Liver (tissue), 9 donors: Measurements from ENCODE around the gene KRT86. TPM values are rescaled to one million over a fixed set of nuclear protein-coding genes. Genes with fewer than 3 reads are reported as not detected.

Experiments used
- DNase-seq: peaks from one replicate; pipeline ENCODE4 v3.0.0-alpha.2; 2017; ENCODE audit warnings: low spot score
- H3K27ac ChIP-seq, 2 donors: one replicate each; pipeline ENCODE4 v1.7.0; 2013; ENCODE audit warnings: inconsistent platforms in 2 of 2, low read length in 2 of 2, control low read depth in 1 of 2, low read depth in 1 of 2, mild to moderate bottlenecking in 1 of 2
- H3K27me3 ChIP-seq, 4 donors: one replicate each; pipeline versions ENCODE4 v1.6.1 to v1.7.0; 2013; ENCODE audit warnings: low read length in 3 of 4, inconsistent platforms in 1 of 4, mild to moderate bottlenecking in 1 of 4, moderate library complexity in 1 of 4; ENCODE audit not compliant: control insufficient read depth in 4 of 4, insufficient read depth in 4 of 4
- H3K36me3 ChIP-seq, 4 donors: one replicate each; pipeline versions ENCODE4 v1.6.1 to v1.7.0; 2013; ENCODE audit warnings: low read length in 3 of 4, mild to moderate bottlenecking in 3 of 4, low read depth in 1 of 4, moderate library complexity in 1 of 4; ENCODE audit not compliant: control insufficient read depth in 4 of 4, insufficient read depth in 3 of 4
- H3K4me1 ChIP-seq, 4 donors: one replicate each; pipeline versions ENCODE4 v1.6.1 to v1.7.0; 2013; ENCODE audit warnings: low read length in 3 of 4, mild to moderate bottlenecking in 3 of 4, moderate library complexity in 1 of 4; ENCODE audit not compliant: control insufficient read depth in 4 of 4, insufficient read depth in 4 of 4
- H3K4me3 ChIP-seq, 3 donors: one replicate each; pipeline versions ENCODE4 v1.6.1 to v1.7.0; 2013; ENCODE audit warnings: low read length in 3 of 3, control low read depth in 1 of 3, low read depth in 1 of 3, mild to moderate bottlenecking in 1 of 3
- H3K9ac ChIP-seq, 2 donors: one replicate each; pipeline ENCODE4 v1.7.0; 2013; ENCODE audit warnings: low read length in 2 of 2, mild to moderate bottlenecking in 2 of 2, moderate library complexity in 2 of 2, control low read depth in 1 of 2, low read depth in 1 of 2
- H3K9me3 ChIP-seq, 4 donors: one replicate each; pipeline versions ENCODE4 v1.6.1 to v1.7.0; 2013; ENCODE audit warnings: low read length in 3 of 4; ENCODE audit not compliant: control insufficient read depth in 4 of 4
- EGR1 ChIP-seq, 2 donors: IDR thresholded peaks; 2 replicates each; pipeline ENCODE4 v1.6.1; 2016 to 2018; ENCODE audit warnings: antibody characterized with exemption in 2 of 2, low read depth in 2 of 2
- FOXA2 ChIP-seq: IDR thresholded peaks from 2 replicates; pipeline ENCODE4 v1.6.1; 2016; ENCODE audit warnings: antibody characterized with exemption
- GABPA ChIP-seq, 2 donors: IDR thresholded peaks in 1 of 2; conservative IDR thresholded peaks in 1 of 2; 2 replicates each; pipeline ENCODE4 v1.6.1; 2016; ENCODE audit warnings: antibody characterized with exemption in 2 of 2, mild to moderate bottlenecking in 1 of 2, moderate library complexity in 1 of 2
- HNF4A ChIP-seq, 2 donors: conservative IDR thresholded peaks; 2 replicates each; pipeline ENCODE4 v1.6.1; 2016; ENCODE audit warnings: antibody characterized with exemption in 2 of 2, mild to moderate bottlenecking in 2 of 2
- JUND ChIP-seq, 2 donors: IDR thresholded peaks; 2 replicates each; pipeline ENCODE4 v1.6.1; 2016; ENCODE audit warnings: antibody characterized with exemption in 2 of 2
- NR2F2 ChIP-seq: IDR thresholded peaks from 2 replicates; pipeline ENCODE4 v1.6.1; 2016; ENCODE audit warnings: antibody characterized with exemption
- RAD21 ChIP-seq, 2 donors: IDR thresholded peaks; 2 replicates each; pipeline ENCODE4 v1.6.1; 2016; ENCODE audit warnings: antibody characterized with exemption in 2 of 2, mild to moderate bottlenecking in 2 of 2
- SP1 ChIP-seq: IDR thresholded peaks from 2 replicates; pipeline ENCODE4 v1.6.1; 2018; ENCODE audit warnings: antibody characterized with exemption, mild to moderate bottlenecking
- YY1 ChIP-seq: IDR thresholded peaks from 2 replicates; pipeline ENCODE4 v1.6.1; 2016; ENCODE audit warnings: antibody characterized with exemption, mild to moderate bottlenecking
- WGBS: extraction: QIAGEN DNeasy Blood & Tissue Kit; methylation state at CpG from one replicate; pipeline ENCODE4 v1.1.7; 2013; 5-methylcytosine and 5-hydroxymethylcytosine counted together
- polyA plus RNA-seq, 2 donors: library from polyadenylated mRNA; stranded (reverse) in 1 of 2; unstranded in 1 of 2; fragments of 200-250 nt in 1 of 2; fragments of >200 nt in 1 of 2; fragmentation: Nextera tagmentation in 1 of 2; extraction: Ambion mirVana in 1 of 2; gene quantifications; one replicate each; pipeline versions ENCODE4 v1.2.1 to v1.2.3, GENCODE V29; 2013 to 2015
- total RNA-seq, 2 donors: library from RNA; depleted of rRNA; stranded (reverse); fragments of >200 nt; gene quantifications; one replicate each; pipeline ENCODE4 v1.2.3, GENCODE V29; 2014
- TF ChIP-seq, protein P1 (sequence below): IDR thresholded peaks from 2 replicates; pipeline ENCODE4 v1.6.1; 2016; ENCODE audit warnings: antibody characterized with exemption
- TF ChIP-seq, protein P2 (sequence below): fragments of 150-350 bp; IDR thresholded peaks from 2 replicates; pipeline ENCODE4 v1.5.1; 2017; ENCODE audit warnings: improper control_type of control experiment, low read depth, low read length; ENCODE audit not compliant: missing input control
- TF ChIP-seq, protein P3 (sequence below): IDR thresholded peaks from 2 replicates; pipeline ENCODE4 v1.6.1; 2016; ENCODE audit warnings: antibody characterized with exemption, mild to moderate bottlenecking
- donor health status: healthy.
- donor health status: healthy.
- donor health status: healthy.
- donor health status: healthy.
- donor health status: healthy.

The KRT86 gene
- total and polyA plus RNA-seq, 4 donors: 0.08 TPM; not detected in 3

DNA sequence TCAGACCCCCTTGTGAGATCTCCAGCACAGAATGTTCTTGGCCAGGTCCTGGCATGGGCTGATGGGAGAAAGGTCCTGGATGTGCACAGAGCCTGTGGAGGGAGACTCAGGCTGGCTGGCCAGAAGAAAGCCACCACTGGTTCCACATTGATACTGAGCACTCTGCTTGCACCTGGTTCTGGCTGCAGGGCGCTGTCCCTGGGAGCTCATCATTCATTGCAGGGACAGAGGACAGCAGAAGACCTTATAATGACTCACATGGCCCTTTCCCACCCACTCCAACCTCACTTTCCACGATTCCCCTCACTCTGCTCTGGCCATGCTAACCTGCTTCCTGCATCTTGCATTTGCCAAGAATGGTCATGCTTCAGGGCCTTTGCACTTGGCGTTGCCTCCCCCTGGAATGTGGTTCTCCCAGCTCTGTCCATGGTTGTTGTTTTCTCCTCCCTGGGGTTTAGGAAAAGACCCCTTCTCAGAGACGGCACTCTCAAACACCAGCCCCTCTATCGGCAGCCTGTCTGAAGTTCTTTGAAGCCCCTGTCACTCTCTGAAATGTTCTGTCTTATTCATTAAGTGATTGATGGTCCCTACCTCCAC, 31.1 kb upstream of the KRT86 start:
- Histone ChIP-seq H3K9me3 (no peaks in the 10 kb centered on the region), H3K27me3 (no peaks in the 10 kb centered on the region), H3K9ac (no peak overlapping the region), H3K36me3 (no peaks in the 10 kb centered on the region), H3K27ac (no peak overlapping the region), H3K4me1 (no peaks in the 10 kb centered on the region), H3K4me3 (no peak overlapping the region)
- no peak for TF ChIP-seq GABPA (IDR thresholded peaks at IDR 0.05 in 1 of 2, conservative IDR thresholded peaks at IDR 0.05 in 1 of 2)
- TF ChIP-seq, protein P1, sequence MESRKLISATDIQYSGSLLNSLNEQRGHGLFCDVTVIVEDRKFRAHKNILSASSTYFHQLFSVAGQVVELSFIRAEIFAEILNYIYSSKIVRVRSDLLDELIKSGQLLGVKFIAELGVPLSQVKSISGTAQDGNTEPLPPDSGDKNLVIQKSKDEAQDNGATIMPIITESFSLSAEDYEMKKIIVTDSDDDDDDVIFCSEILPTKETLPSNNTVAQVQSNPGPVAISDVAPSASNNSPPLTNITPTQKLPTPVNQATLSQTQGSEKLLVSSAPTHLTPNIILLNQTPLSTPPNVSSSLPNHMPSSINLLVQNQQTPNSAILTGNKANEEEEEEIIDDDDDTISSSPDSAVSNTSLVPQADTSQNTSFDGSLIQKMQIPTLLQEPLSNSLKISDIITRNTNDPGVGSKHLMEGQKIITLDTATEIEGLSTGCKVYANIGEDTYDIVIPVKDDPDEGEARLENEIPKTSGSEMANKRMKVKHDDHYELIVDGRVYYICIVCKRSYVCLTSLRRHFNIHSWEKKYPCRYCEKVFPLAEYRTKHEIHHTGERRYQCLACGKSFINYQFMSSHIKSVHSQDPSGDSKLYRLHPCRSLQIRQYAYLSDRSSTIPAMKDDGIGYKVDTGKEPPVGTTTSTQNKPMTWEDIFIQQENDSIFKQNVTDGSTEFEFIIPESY: no peak
- no peak for TF ChIP-seq RAD21 (IDR thresholded peaks at IDR 0.05)
- no peak for TF ChIP-seq YY1
- TF ChIP-seq HNF4A (conservative IDR thresholded peaks at IDR 0.05): no peak
- TF ChIP-seq SP1: no peak
- TF ChIP-seq NR2F2: no peak
- TF ChIP-seq, protein P2, sequence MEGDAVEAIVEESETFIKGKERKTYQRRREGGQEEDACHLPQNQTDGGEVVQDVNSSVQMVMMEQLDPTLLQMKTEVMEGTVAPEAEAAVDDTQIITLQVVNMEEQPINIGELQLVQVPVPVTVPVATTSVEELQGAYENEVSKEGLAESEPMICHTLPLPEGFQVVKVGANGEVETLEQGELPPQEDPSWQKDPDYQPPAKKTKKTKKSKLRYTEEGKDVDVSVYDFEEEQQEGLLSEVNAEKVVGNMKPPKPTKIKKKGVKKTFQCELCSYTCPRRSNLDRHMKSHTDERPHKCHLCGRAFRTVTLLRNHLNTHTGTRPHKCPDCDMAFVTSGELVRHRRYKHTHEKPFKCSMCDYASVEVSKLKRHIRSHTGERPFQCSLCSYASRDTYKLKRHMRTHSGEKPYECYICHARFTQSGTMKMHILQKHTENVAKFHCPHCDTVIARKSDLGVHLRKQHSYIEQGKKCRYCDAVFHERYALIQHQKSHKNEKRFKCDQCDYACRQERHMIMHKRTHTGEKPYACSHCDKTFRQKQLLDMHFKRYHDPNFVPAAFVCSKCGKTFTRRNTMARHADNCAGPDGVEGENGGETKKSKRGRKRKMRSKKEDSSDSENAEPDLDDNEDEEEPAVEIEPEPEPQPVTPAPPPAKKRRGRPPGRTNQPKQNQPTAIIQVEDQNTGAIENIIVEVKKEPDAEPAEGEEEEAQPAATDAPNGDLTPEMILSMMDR: no peak
- no peak for TF ChIP-seq JUND (IDR thresholded peaks at IDR 0.05)
- no peak for TF ChIP-seq EGR1 (IDR thresholded peaks at IDR 0.05; ENCODE audit: low read depth in 2 of 2)
- TF ChIP-seq, protein P3, sequence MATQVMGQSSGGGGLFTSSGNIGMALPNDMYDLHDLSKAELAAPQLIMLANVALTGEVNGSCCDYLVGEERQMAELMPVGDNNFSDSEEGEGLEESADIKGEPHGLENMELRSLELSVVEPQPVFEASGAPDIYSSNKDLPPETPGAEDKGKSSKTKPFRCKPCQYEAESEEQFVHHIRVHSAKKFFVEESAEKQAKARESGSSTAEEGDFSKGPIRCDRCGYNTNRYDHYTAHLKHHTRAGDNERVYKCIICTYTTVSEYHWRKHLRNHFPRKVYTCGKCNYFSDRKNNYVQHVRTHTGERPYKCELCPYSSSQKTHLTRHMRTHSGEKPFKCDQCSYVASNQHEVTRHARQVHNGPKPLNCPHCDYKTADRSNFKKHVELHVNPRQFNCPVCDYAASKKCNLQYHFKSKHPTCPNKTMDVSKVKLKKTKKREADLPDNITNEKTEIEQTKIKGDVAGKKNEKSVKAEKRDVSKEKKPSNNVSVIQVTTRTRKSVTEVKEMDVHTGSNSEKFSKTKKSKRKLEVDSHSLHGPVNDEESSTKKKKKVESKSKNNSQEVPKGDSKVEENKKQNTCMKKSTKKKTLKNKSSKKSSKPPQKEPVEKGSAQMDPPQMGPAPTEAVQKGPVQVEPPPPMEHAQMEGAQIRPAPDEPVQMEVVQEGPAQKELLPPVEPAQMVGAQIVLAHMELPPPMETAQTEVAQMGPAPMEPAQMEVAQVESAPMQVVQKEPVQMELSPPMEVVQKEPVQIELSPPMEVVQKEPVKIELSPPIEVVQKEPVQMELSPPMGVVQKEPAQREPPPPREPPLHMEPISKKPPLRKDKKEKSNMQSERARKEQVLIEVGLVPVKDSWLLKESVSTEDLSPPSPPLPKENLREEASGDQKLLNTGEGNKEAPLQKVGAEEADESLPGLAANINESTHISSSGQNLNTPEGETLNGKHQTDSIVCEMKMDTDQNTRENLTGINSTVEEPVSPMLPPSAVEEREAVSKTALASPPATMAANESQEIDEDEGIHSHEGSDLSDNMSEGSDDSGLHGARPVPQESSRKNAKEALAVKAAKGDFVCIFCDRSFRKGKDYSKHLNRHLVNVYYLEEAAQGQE: no peak
- 69% methylated on average over 5 of the region's 5 CpGs for WGBS
- DNase-seq: no peak

DNA sequence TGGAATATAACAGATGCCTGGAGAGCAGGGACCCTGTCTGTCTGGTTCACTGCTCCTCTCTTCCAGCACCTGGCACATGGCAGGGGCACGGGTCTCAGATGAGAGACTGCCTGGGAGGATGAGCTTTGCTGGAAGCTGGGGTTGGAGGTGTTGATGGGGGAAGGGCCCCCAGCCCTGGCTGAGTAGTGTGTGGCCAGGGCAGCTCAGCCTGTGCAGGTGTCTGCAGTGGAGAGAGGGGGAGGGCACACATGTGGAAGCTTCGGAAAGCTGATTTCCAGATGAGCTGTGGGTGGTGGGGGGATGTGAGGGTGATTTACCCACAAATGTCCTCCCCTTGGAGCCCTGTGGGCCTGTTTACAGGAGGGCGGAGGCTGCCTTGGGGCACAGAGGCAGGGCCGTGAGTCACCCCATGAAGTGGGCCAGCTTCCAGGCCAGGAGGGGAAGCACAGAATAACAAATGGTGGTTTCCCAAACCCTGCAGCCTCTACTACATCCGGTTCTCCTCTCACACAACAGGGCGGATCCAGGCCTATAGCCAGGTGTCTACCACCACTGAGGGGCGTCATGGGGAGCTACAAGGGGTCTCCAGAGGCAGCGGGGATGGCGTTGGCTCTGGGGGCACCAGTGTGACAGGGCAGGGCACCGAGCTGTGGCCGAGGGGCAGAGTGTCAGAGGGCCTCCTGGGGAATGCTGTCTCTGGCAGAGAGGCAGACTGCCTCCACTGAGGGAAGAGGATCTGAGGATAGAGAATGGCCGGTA, 30.4 kb upstream of the KRT86 start:
- peaks cover 0 to 2% (median 0%) of the 10 kb centered on the region in 4 donors for H3K27me3 ChIP-seq
- H3K36me3 ChIP-seq: no peaks in the 10 kb centered on the region
- no peak overlapping the region for H3K9ac ChIP-seq
- no peak overlapping the region for H3K4me3 ChIP-seq
- peak overlapping the region in 1 of 2 donors; percentile 12 for H3K27ac ChIP-seq
- DNase-seq: no peak
- H3K9me3 ChIP-seq: no peaks in the 10 kb centered on the region
- no peak for TF ChIP-seq RAD21 (IDR thresholded peaks at IDR 0.05)
- TF ChIP-seq FOXA2: no peak
- TF ChIP-seq NR2F2: no peak
- TF ChIP-seq SP1: no peak
- no peaks in the 10 kb centered on the region for H3K4me1 ChIP-seq
- WGBS: 60% methylated on average over 12 of the region's 12 CpGs
